Mucosa of stomach (tissue), 1 donor: Measurements from ENCODE around the gene HLA-F.

Experiments used
- H3K27me3 ChIP-seq: one replicate; pipeline ENCODE4 v1.7.0; 2013; ENCODE audit warnings: mild to moderate bottlenecking, low read length; ENCODE audit not compliant: control insufficient read depth, insufficient read depth
- H3K36me3 ChIP-seq: one replicate; pipeline ENCODE4 v1.7.0; 2013; ENCODE audit warnings: low read length; ENCODE audit not compliant: control insufficient read depth, insufficient read depth
- H3K4me1 ChIP-seq: one replicate; pipeline ENCODE4 v1.7.0; 2013; ENCODE audit warnings: mild to moderate bottlenecking, low read length; ENCODE audit not compliant: control insufficient read depth, insufficient read depth
- H3K4me3 ChIP-seq: one replicate; pipeline ENCODE4 v1.7.0; 2013; ENCODE audit warnings: low read length
- H3K9ac ChIP-seq: one replicate; pipeline ENCODE4 v1.7.0; 2013; ENCODE audit warnings: mild to moderate bottlenecking, low read length, moderate library complexity
- H3K9me3 ChIP-seq: one replicate; pipeline ENCODE4 v1.7.0; 2013; ENCODE audit warnings: mild to moderate bottlenecking, low read length, moderate library complexity; ENCODE audit not compliant: control insufficient read depth
- donor health status: Pancreatic carcinoma.

HLA-F gene

GRCh38 chr6:29702519-29703103, 20.6 kb upstream of the HLA-F start:
- H3K9ac ChIP-seq, result no peak overlapping the region
- H3K4me3 ChIP-seq, result no peak overlapping the region
- no peaks in the 10 kb centered on the region for H3K9me3 ChIP-seq
- H3K27me3 ChIP-seq, result peaks cover 24% of the 10 kb centered on the region
- no peaks in the 10 kb centered on the region for H3K36me3 ChIP-seq
- H3K4me1 ChIP-seq, result no peaks in the 10 kb centered on the region

- no peak overlapping the region for H3K9ac ChIP-seq
- no peak overlapping the region for H3K4me3 ChIP-seq
- H3K9me3 ChIP-seq, result no peaks in the 10 kb centered on the region
- no peaks in the 10 kb centered on the region for H3K36me3 ChIP-seq
- H3K27me3 ChIP-seq, result peaks cover 31% of the 10 kb centered on the region
- no peaks in the 10 kb centered on the region for H3K4me1 ChIP-seq
Measured at GRCh38 chr6:29705389-29706231, 17.6 kb upstream of the HLA-F start.

DNA sequence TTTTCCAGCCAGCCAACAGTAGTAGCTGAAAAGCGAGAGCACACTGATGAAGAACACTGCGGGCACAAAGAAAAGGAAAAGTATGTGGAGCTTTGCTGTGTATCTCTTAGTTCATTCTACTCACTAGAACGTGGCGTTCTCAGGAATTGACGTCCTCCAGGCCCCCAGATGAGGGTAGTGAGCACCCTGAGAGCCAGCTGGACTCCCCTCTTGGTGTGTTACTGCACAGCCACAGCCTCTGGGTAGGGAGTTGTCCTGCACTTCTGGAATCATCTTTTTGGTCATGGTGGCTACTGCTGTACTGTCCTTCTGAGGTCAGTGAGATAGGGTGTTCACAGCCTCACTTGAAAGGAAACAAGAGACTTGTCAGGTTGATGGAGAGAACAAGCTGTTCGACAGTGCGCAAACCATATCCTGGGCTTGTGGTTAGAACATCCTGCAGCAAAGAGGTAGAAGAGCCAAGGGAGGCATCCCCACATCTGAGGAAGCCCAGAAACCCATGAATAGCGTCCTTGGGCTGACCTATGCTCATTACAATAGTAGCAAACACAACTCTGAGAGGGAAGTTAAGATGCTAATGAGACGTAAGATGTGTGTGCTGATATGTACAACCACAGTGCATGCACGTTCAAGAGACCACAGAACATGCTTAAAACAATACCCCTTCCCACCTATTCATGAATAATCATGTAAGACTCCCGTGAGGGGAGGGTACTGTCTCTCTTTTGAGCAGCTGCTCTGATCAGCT, 14.6 kb upstream of the HLA-F start:
- H3K4me3 ChIP-seq, result no peak overlapping the region
- H3K36me3 ChIP-seq, result no peaks in the 10 kb centered on the region

GRCh38 chr6:29709188-29709587, 14.0 kb upstream of the HLA-F start:
- H3K36me3 ChIP-seq, result no peaks in the 10 kb centered on the region
- H3K4me3 ChIP-seq, result no peak overlapping the region
- H3K27me3 ChIP-seq, result peaks cover 8% of the 10 kb centered on the region
- no peaks in the 10 kb centered on the region for H3K9me3 ChIP-seq
- H3K4me1 ChIP-seq, result no peaks in the 10 kb centered on the region
- H3K9ac ChIP-seq, result no peak overlapping the region

More for the DNA sequence above, 14.6 kb upstream of the HLA-F start:
- no peaks in the 10 kb centered on the region for H3K9me3 ChIP-seq
- no peak overlapping the region for H3K9ac ChIP-seq
- H3K4me1 ChIP-seq, result no peaks in the 10 kb centered on the region
- H3K27me3 ChIP-seq, result peaks cover 14% of the 10 kb centered on the region

DNA sequence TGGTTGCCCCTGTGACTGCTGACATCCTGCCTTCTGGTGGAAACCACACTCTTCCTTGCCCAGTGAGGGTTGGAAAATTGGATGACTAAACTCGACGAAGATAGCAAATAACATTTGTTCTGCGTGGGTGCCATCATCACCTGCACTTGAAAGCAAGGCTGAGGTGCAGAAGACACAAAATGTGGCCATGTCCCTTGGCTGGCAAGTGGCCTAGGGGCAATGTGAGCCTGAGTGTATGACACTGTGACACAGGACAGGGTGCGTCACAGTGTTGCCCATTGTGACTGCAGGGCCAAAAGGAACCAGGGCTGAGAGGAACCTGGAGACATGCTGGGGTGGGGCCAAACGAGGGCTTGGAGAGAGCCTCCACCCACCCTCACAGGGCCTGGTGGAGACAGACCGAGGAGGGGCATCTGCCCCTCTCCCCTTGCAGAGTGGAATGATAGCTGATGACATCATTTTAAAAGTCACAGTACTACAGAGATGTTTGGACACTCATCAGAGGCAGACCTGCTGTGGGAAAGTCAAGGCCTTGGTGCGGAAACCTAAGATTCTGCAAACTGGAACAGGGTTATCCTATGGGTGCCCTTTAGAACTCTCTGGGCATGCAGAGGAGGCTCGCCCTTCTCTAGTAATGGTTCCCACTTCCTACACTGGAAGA, 12.8 kb upstream of the HLA-F start:
- no peaks in the 10 kb centered on the region for H3K9me3 ChIP-seq
- H3K27me3 ChIP-seq, result peaks cover 10% of the 10 kb centered on the region
- H3K4me3 ChIP-seq, result no peak overlapping the region
- no peaks in the 10 kb centered on the region for H3K36me3 ChIP-seq
- no peak overlapping the region for H3K9ac ChIP-seq
- no peaks in the 10 kb centered on the region for H3K4me1 ChIP-seq

GRCh38 chr6:29720863-29721262, 2.4 kb upstream of the HLA-F start:
- Histone ChIP-seq H3K27me3 (no peaks in the 10 kb centered on the region), H3K36me3 (peaks cover 6% of the 10 kb centered on the region), H3K4me3 (no peak overlapping the region), H3K9me3 (no peaks in the 10 kb centered on the region), H3K9ac (no peak overlapping the region), H3K4me1 (peaks cover 15% of the 10 kb centered on the region)

DNA sequence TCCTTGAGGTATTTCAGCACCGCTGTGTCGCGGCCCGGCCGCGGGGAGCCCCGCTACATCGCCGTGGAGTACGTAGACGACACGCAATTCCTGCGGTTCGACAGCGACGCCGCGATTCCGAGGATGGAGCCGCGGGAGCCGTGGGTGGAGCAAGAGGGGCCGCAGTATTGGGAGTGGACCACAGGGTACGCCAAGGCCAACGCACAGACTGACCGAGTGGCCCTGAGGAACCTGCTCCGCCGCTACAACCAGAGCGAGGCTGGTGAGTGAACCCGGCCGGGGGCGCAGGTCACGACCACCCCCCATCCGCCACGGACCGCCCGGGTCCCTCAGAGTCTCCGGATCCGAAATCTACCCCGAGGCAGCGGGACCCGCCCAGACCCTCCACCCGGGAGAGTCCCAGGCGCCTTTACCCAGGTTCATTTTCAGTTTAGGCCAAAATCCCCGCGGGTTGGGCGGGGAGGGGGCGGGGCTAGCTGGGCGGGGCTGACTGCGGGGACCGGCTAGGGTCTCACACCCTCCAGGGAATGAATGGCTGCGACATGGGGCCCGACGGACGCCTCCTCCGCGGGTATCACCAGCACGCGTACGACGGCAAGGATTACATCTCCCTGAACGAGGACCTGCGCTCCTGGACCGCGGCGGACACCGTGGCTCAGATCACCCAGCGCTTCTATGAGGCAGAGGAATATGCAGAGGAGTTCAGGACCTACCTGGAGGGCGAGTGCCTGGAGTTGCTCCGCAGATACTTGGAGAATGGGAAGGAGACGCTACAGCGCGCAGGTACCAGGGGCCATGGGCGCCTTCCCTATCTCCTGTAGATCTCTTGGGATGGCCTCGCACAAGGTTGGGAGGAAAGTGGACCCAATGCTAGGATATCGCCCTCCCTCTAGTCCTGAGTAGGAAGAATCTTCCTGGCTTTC, 693 bp downstream of the HLA-F start:
- Histone ChIP-seq H3K9ac (peak overlapping the region; percentile 97), H3K36me3 (peaks cover 13% of the 10 kb centered on the region), H3K9me3 (no peaks in the 10 kb centered on the region), H3K4me3 (peak overlapping the region; percentile 82), H3K4me1 (peaks cover 19% of the 10 kb centered on the region), H3K27me3 (no peaks in the 10 kb centered on the region)

GRCh38 chr6:29724937-29725869, 2.0 kb downstream of the HLA-F start:
- Histone ChIP-seq H3K9ac (no peak overlapping the region), H3K36me3 (peaks cover 13% of the 10 kb centered on the region), H3K27me3 (no peaks in the 10 kb centered on the region), H3K4me1 (peaks cover 19% of the 10 kb centered on the region), H3K4me3 (no peak overlapping the region), H3K9me3 (no peaks in the 10 kb centered on the region)

DNA sequence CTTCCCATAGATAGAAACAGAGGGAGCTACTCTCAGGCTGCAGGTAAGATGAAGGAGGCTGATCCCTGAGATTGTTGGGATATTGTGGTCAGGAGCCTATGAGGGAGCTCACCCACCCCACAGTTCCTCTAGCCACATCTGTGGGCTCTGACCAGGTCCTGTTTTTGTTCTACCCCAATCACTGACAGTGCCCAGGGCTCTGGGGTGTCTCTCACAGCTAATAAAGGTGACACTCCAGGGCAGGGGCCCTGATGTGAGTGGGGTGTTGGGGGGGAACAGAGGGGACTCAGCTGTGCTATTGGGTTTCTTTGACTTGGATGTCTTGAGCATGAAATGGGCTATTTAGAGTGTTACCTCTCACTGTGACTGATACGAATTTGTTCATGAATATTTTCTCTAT, 2.8 kb downstream of the HLA-F start:
- Histone ChIP-seq H3K9ac (no peak overlapping the region), H3K4me1 (peaks cover 19% of the 10 kb centered on the region), H3K27me3 (no peaks in the 10 kb centered on the region), H3K9me3 (no peaks in the 10 kb centered on the region), H3K4me3 (no peak overlapping the region), H3K36me3 (peaks cover 13% of the 10 kb centered on the region)

GRCh38 chr6:29726571-29727194, 3.4 kb downstream of the HLA-F start:
- Histone ChIP-seq H3K27me3 (no peaks in the 10 kb centered on the region), H3K4me3 (no peak overlapping the region), H3K9ac (no peak overlapping the region), H3K9me3 (no peaks in the 10 kb centered on the region), H3K4me1 (peaks cover 19% of the 10 kb centered on the region), H3K36me3 (peaks cover 13% of the 10 kb centered on the region)
